SJSA1 (cell line): Measurements from ENCODE around the gene PXMP2. TPM values are rescaled to one million over a fixed set of nuclear protein-coding genes. Genes with fewer than 3 reads are reported as not detected.

Experiments used
- DNase-seq, 2 experiments: peaks; one replicate each; pipeline ENCODE4 v3.0.0-alpha.2; 2015 to 2020; ENCODE audit warnings: low spot score in 2 of 2, low read depth in 1 of 2
- H3K27ac ChIP-seq: fragments of 250-450 bp; sonication (Bioruptor Pico); 2 replicates; pipeline ENCODE4 v1.5.1; 2020; ENCODE audit warnings: mild to moderate bottlenecking, moderate library complexity
- H3K27me3 ChIP-seq: fragments of 250-450 bp; sonication (Bioruptor Pico); replicated peaks from 2 replicates; pipeline ENCODE4 v1.5.1; 2020; ENCODE audit warnings: mild to moderate bottlenecking, moderate library complexity
- H3K36me3 ChIP-seq: fragments of 250-450 bp; sonication (Bioruptor Pico); 2 replicates; pipeline ENCODE4 v1.5.1; 2020; ENCODE audit warnings: mild to moderate bottlenecking
- H3K4me1 ChIP-seq: fragments of 250-450 bp; sonication (Bioruptor Pico); replicated peaks from 2 replicates; pipeline ENCODE4 v1.6.1; 2021; ENCODE audit warnings: mild to moderate bottlenecking
- H3K4me3 ChIP-seq: fragments of 250-450 bp; sonication (Bioruptor Pico); 2 replicates; pipeline ENCODE4 v1.5.1; 2020; ENCODE audit warnings: mild to moderate bottlenecking
- H3K9me3 ChIP-seq: fragments of 250-450 bp; sonication (Bioruptor Pico); replicated peaks from 2 replicates; pipeline ENCODE4 v1.5.1; 2020; ENCODE audit warnings: mild to moderate bottlenecking
- total RNA-seq: library from RNA; depleted of rRNA; stranded (reverse); fragments of >200 nt; shearing (Covaris generic); gene quantifications from 2 replicates; pipeline ENCODE4 v1.2.3, GENCODE V29; 2014

Gene PXMP2
- total RNA-seq, 1 experiment from 2014 or later: 105 TPM

- H3K4me1 ChIP-seq: no peaks in the 10 kb centered on the region
- H3K27ac ChIP-seq: no peak overlapping the region
- H3K4me3 ChIP-seq: no peak overlapping the region
- peaks cover 63% of the 10 kb centered on the region for H3K36me3 ChIP-seq
- H3K27me3 ChIP-seq: no peaks in the 10 kb centered on the region
- no peaks in the 10 kb centered on the region for H3K9me3 ChIP-seq
- DNase-seq: no peak
Observed at GRCh38 chr12:132717011-132717410, 29.6 kb downstream of the PXMP2 start.

GRCh38 chr12:132717531-132718387, 30.4 kb downstream of the PXMP2 start:
- H3K27me3 ChIP-seq: no peaks in the 10 kb centered on the region
- no peak overlapping the region for H3K27ac ChIP-seq
- no peaks in the 10 kb centered on the region for H3K4me1 ChIP-seq
- H3K36me3 ChIP-seq: peaks cover 71% of the 10 kb centered on the region
- H3K9me3 ChIP-seq: no peaks in the 10 kb centered on the region
- no peak overlapping the region for H3K4me3 ChIP-seq
- no peak for DNase-seq

- Histone ChIP-seq H3K4me3 (no peak overlapping the region), H3K27ac (no peak overlapping the region), H3K9me3 (no peaks in the 10 kb centered on the region), H3K36me3 (peaks cover 80% of the 10 kb centered on the region), H3K27me3 (no peaks in the 10 kb centered on the region), H3K4me1 (no peaks in the 10 kb centered on the region)
- no peak for DNase-seq
Observed at GRCh38 chr12:132718644-132719043, 31.3 kb downstream of the PXMP2 start.

GRCh38 chr12:132719141-132719953, 32.0 kb downstream of the PXMP2 start:
- no peak for DNase-seq
- no peak overlapping the region for H3K27ac ChIP-seq
- peaks cover 83% of the 10 kb centered on the region for H3K36me3 ChIP-seq
- no peaks in the 10 kb centered on the region for H3K27me3 ChIP-seq
- H3K9me3 ChIP-seq: no peaks in the 10 kb centered on the region
- no peaks in the 10 kb centered on the region for H3K4me1 ChIP-seq
- no peak overlapping the region for H3K4me3 ChIP-seq

- Histone ChIP-seq H3K27me3 (no peaks in the 10 kb centered on the region), H3K4me1 (no peaks in the 10 kb centered on the region), H3K9me3 (no peaks in the 10 kb centered on the region), H3K27ac (no peak overlapping the region), H3K4me3 (no peak overlapping the region), H3K36me3 (peaks cover 83% of the 10 kb centered on the region)
- DNase-seq: no peak
Observed at GRCh38 chr12:132719954-132720324, 32.6 kb downstream of the PXMP2 start.

GRCh38 chr12:132720606-132721345, 33.4 kb downstream of the PXMP2 start:
- no peak for DNase-seq
- Histone ChIP-seq H3K9me3 (no peaks in the 10 kb centered on the region), H3K27ac (no peak overlapping the region), H3K4me1 (no peaks in the 10 kb centered on the region), H3K4me3 (no peak overlapping the region), H3K27me3 (no peaks in the 10 kb centered on the region), H3K36me3 (peaks cover 89% of the 10 kb centered on the region)

- no peak overlapping the region for H3K27ac ChIP-seq
- H3K36me3 ChIP-seq: peaks cover 92% of the 10 kb centered on the region
- H3K4me1 ChIP-seq: no peaks in the 10 kb centered on the region
- no peaks in the 10 kb centered on the region for H3K9me3 ChIP-seq
- H3K4me3 ChIP-seq: no peak overlapping the region
- H3K27me3 ChIP-seq: no peaks in the 10 kb centered on the region
- no peak for DNase-seq
Observed at GRCh38 chr12:132723015-132723763, 35.8 kb downstream of the PXMP2 start.

GRCh38 chr12:132723764-132724140, 36.4 kb downstream of the PXMP2 start:
- Histone ChIP-seq H3K4me3 (no peak overlapping the region), H3K27ac (no peak overlapping the region), H3K4me1 (no peaks in the 10 kb centered on the region), H3K27me3 (no peaks in the 10 kb centered on the region), H3K36me3 (peaks cover 95% of the 10 kb centered on the region), H3K9me3 (no peaks in the 10 kb centered on the region)
- no peak for DNase-seq

GRCh38 chr12:132724506-132725241, 37.3 kb downstream of the PXMP2 start:
- no peaks in the 10 kb centered on the region for H3K27me3 ChIP-seq
- no peaks in the 10 kb centered on the region for H3K9me3 ChIP-seq
- H3K4me3 ChIP-seq: no peak overlapping the region
- peaks cover 91% of the 10 kb centered on the region for H3K36me3 ChIP-seq
- no peaks in the 10 kb centered on the region for H3K4me1 ChIP-seq
- no peak overlapping the region for H3K27ac ChIP-seq
- no peak for DNase-seq

GRCh38 chr12:132726386-132726785, 39.0 kb downstream of the PXMP2 start:
- no peaks in the 10 kb centered on the region for H3K4me1 ChIP-seq
- H3K36me3 ChIP-seq: peaks cover 96% of the 10 kb centered on the region
- no peak overlapping the region for H3K4me3 ChIP-seq
- no peaks in the 10 kb centered on the region for H3K27me3 ChIP-seq
- H3K27ac ChIP-seq: no peak overlapping the region
- no peaks in the 10 kb centered on the region for H3K9me3 ChIP-seq
- DNase-seq: no peak

- DNase-seq: no peak
- no peak overlapping the region for H3K4me3 ChIP-seq
- no peaks in the 10 kb centered on the region for H3K4me1 ChIP-seq
- no peaks in the 10 kb centered on the region for H3K9me3 ChIP-seq
- H3K36me3 ChIP-seq: peaks cover 91% of the 10 kb centered on the region
- no peak overlapping the region for H3K27ac ChIP-seq
- no peaks in the 10 kb centered on the region for H3K27me3 ChIP-seq
Observed at GRCh38 chr12:132727091-132727794, 39.9 kb downstream of the PXMP2 start.

GRCh38 chr12:132728502-132728901, 41.1 kb downstream of the PXMP2 start:
- Histone ChIP-seq H3K4me3 (no peak overlapping the region), H3K27me3 (no peaks in the 10 kb centered on the region), H3K27ac (no peak overlapping the region), H3K36me3 (peaks cover 78% of the 10 kb centered on the region), H3K9me3 (no peaks in the 10 kb centered on the region), H3K4me1 (no peaks in the 10 kb centered on the region)
- DNase-seq: no peak
